ENCODE measurements around the gene TMCC3.

DNA sequence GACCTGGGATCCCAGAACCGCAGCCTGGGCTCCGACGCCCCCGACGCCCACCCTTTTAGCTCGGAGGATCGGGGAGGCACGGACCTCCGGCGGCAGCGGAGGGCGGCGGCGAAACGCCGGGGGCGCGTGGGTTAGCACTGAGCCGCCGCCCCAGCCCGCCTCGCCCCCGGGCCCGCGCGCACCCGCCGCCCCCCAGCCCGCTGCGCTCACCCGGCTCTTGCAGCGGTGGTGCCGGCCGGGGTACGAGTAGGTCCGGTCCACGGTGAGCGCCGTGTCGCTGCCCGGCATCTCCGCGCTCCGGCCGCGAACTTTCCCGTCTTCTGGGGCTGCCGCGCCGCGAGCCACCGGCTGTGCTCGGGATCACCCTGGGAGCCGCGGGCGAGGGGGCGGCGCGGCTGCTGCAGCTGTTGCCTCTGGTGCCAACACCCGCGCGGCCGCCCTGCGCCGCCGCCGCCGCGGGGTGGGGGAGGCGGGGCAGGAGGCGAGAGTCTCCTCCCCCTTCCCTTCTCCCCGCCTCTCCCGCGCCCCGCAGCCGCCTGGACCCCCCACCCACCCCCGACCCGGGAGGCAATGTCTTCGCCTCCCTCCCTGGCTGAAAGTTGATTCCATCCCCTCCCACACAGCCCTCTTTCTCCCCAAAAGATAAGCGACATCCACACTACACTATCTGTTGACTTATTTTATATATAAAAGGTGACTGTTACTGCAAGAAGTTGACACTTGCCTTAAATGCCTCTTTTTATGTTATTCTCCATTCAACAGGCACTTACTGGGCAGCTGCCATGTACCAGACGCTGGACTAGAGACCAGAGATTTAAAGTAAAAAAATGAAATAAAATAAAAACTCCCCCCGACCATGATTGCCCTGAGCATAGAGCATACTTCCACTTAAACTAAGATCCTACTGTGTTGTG, at the start of gene TMCC3:
- no peak for TF ChIP-seq CTCF (IDR thresholded peaks at IDR 0.05)
- TF ChIP-seq POLR2A (IDR thresholded peaks at IDR 0.05) = peak; percentile 69 to 77

Data from uterus (tissue), 2 donors.